WERI-Rb-1 (cell line): ENCODE measurements around the gene HEATR5B.

Experiments
- DNase-seq: peaks from one replicate; pipeline ENCODE4 v3.0.0-alpha.2; 2020
- H3K27ac ChIP-seq: fragments of 250-450 bp; sonication (Bioruptor Pico); 2 replicates; pipeline ENCODE4 v1.5.1; 2020; ENCODE audit warnings: mild to moderate bottlenecking, moderate library complexity
- H3K27me3 ChIP-seq: fragments of 250-450 bp; sonication (Bioruptor Pico); 2 replicates; pipeline ENCODE4 v1.5.1; 2021; ENCODE audit warnings: mild to moderate bottlenecking, low read depth, moderate library complexity; ENCODE audit not compliant: insufficient read depth, severe bottlenecking
- H3K36me3 ChIP-seq: fragments of 250-450 bp; sonication (Bioruptor Pico); 2 replicates; pipeline ENCODE4 v1.5.1; 2020; ENCODE audit warnings: mild to moderate bottlenecking, moderate library complexity
- H3K4me3 ChIP-seq: 2 replicates; pipeline ENCODE4 v1.5.1; 2011; ENCODE audit warnings: low read depth, mild to moderate bottlenecking, control low read depth, low read length
- H3K9me3 ChIP-seq: fragments of 250-450 bp; sonication (Bioruptor Pico); 2 replicates; pipeline ENCODE4 v1.5.1; 2021; ENCODE audit warnings: mild to moderate bottlenecking, moderate library complexity; ENCODE audit not compliant: severe bottlenecking
- CTCF ChIP-seq: IDR thresholded peaks from 2 replicates; pipeline ENCODE4 v1.5.1; 2011; ENCODE audit warnings: low read depth, mild to moderate bottlenecking, control low read depth, inconsistent platforms, low read length

The HEATR5B gene

GRCh38 chr2:36960005-36960675, 124.0 kb downstream of the HEATR5B start:
- Histone ChIP-seq H3K9me3 (no peaks in the 10 kb centered on the region), H3K27me3 (no peaks in the 10 kb centered on the region), H3K27ac (no peak overlapping the region), H3K36me3 (0 out of 2 replicates have a peak, but pooled peaks cover 4% of the 10 kb centered on the region), H3K4me3 (no peak overlapping the region)
- no peak for TF ChIP-seq CTCF
- no peak for DNase-seq

GRCh38 chr2:36954977-36955607, 129.1 kb downstream of the HEATR5B start:
- H3K4me3 ChIP-seq: no peak overlapping the region
- no peak for DNase-seq
- no peak overlapping the region for H3K27ac ChIP-seq
- H3K36me3 ChIP-seq: 0 out of 2 replicates have a peak, but pooled peaks cover 2% of the 10 kb centered on the region
- no peak for TF ChIP-seq CTCF
- no peaks in the 10 kb centered on the region for H3K27me3 ChIP-seq
- no peaks in the 10 kb centered on the region for H3K9me3 ChIP-seq

DNA sequence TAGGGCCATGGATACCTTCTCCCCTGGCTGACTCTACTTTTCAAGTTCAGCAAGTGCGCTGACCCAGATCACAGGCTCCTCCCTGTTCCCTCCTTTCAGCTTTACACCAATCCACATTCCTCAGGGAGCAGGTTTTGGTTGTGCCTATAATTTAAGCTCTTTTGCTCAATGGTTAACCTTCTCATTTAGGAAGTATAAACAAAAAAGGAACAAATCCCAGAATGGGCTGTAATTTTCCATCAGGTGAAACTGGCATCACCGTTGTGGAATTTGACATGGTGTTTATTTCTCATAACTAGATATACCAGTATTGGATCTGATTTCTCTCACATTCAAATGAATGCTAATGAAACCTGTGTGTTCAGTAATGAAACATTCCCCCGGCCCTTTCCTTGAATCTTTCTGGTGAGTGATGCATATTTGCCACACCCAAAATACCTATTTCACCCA, 131.4 kb downstream of the HEATR5B start:
- Histone ChIP-seq H3K27ac (no peak overlapping the region), H3K9me3 (no peaks in the 10 kb centered on the region), H3K27me3 (no peaks in the 10 kb centered on the region), H3K4me3 (no peak overlapping the region), H3K36me3 (no peaks in the 10 kb centered on the region)
- no peak for DNase-seq
- no peak for TF ChIP-seq CTCF

- Histone ChIP-seq H3K4me3 (no peak overlapping the region), H3K9me3 (no peaks in the 10 kb centered on the region), H3K27ac (no peak overlapping the region), H3K36me3 (no peaks in the 10 kb centered on the region), H3K27me3 (no peaks in the 10 kb centered on the region)
- no peak for TF ChIP-seq CTCF
- no peak for DNase-seq
These were observed 132.6 kb downstream of the HEATR5B start for GRCh38 chr2:36951574-36951973.

DNA sequence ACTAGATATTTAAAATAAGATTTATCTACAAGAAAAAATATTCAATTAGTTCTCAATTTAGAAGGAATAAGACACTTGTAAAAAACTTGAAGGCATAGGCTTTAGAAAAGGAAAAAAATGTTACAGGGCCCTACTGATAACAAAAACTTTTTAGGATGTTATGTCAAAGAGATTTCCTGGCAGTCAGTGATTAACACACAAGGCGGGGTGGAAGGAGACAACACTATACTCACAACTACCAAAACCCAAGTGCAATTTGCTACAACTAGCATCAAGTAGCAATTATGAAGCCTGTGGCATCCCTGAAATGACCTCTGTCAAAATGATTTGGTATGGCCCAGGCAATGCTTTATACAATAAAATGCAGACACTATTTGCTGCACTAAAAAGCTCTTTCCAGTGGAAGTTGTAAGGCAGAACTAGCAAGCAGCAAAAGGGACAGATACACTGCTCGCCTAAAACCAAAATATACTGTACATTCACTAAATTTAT, 133.1 kb downstream of the HEATR5B start:
- Histone ChIP-seq H3K27me3 (no peaks in the 10 kb centered on the region), H3K27ac (no peak overlapping the region), H3K36me3 (no peaks in the 10 kb centered on the region), H3K4me3 (no peak overlapping the region), H3K9me3 (no peaks in the 10 kb centered on the region)
- TF ChIP-seq CTCF: no peak
- DNase-seq: no peak
